Astrocyte (in vitro differentiated cells and primary cell): ENCODE data around the gene TANGO2.

Source experiments
- CTCF ChIP-seq: IDR thresholded peaks from 2 replicates; pipeline ENCODE4 v1.5.1; 2011; ENCODE audit warnings: low read depth, mild to moderate bottlenecking, inconsistent platforms, low read length, moderate library complexity; ENCODE audit not compliant: insufficient read depth
- EZH2 ChIP-seq: IDR thresholded peaks from 2 replicates; pipeline ENCODE4 v1.6.1; 2012; ENCODE audit warnings: mild to moderate bottlenecking, low read length, inconsistent platforms; ENCODE audit not compliant: insufficient read depth

GRCh38 chr22:20060700-20061480 lies 40.0 kb downstream of the TANGO2 start:
- TF ChIP-seq CTCF (no peak), EZH2 (no peak)
